DOHH2 (cell line): ENCODE results near the gene RBMS3.

Source experiments
- H3F3A ChIP-seq: fragments of 200-600 bp; sonication (generic), shearing (Covaris generic); 2 replicates; pipeline ENCODE4 v1.6.0; 2016; ENCODE audit warnings: antibody characterized with exemption, mild to moderate bottlenecking; ENCODE audit not compliant: control insufficient read depth, insufficient read depth
- H3K27ac ChIP-seq: fragments of 200-600 bp; sonication (generic); 2 replicates; pipeline ENCODE4 v1.5.1; 2014; ENCODE audit warnings: low read depth, mild to moderate bottlenecking, low read length, moderate library complexity
- H3K27me3 ChIP-seq: fragments of 200-600 bp; sonication (generic); 2 replicates; pipeline ENCODE4 v1.6.1; 2014; ENCODE audit warnings: mild to moderate bottlenecking, low read length, mixed read lengths; ENCODE audit not compliant: control insufficient read depth
- H3K36me3 ChIP-seq: fragments of 200-600 bp; sonication (generic); 2 replicates; pipeline ENCODE4 v1.6.1; 2014; ENCODE audit warnings: mild to moderate bottlenecking, low read length, moderate library complexity, mixed read lengths; ENCODE audit not compliant: control insufficient read depth
- H3K4me1 ChIP-seq: fragments of 200-600 bp; sonication (generic); 2 replicates; pipeline ENCODE4 v1.6.1; 2014; ENCODE audit warnings: mild to moderate bottlenecking, low read length, mixed read lengths; ENCODE audit not compliant: control insufficient read depth
- H3K4me2 ChIP-seq: fragments of 200-600 bp; sonication (generic); 2 replicates; pipeline ENCODE4 v1.6.0; 2014; ENCODE audit warnings: mild to moderate bottlenecking, low read length, moderate library complexity
- H3K4me3 ChIP-seq: fragments of 200-600 bp; sonication (generic); 2 replicates; pipeline ENCODE4 v1.5.1; 2014; ENCODE audit warnings: mild to moderate bottlenecking, low read length, mixed read lengths
- H3K79me2 ChIP-seq: fragments of 200-600 bp; sonication (generic); 2 replicates; pipeline ENCODE4 v1.6.1; 2014; ENCODE audit warnings: mild to moderate bottlenecking, low read length, mixed read lengths; ENCODE audit not compliant: control insufficient read depth
- H3K9me2 ChIP-seq: fragments of 200-600 bp; sonication (generic); replicated peaks from 2 replicates; pipeline ENCODE4 v1.6.1; 2014; ENCODE audit warnings: mild to moderate bottlenecking, low read length, mixed read lengths; ENCODE audit not compliant: control insufficient read depth
- H3K9me3 ChIP-seq: fragments of 200-600 bp; sonication (generic); 2 replicates; pipeline ENCODE4 v1.6.1; 2014; ENCODE audit warnings: antibody characterized with exemption, low read length, mixed read lengths; ENCODE audit not compliant: control insufficient read depth, insufficient read depth
- H4K20me1 ChIP-seq: fragments of 200-600 bp; sonication (generic); 2 replicates; pipeline ENCODE4 v1.6.0; 2014; ENCODE audit warnings: low read depth, mild to moderate bottlenecking, antibody characterized with exemption, low read length, moderate library complexity; ENCODE audit not compliant: control insufficient read depth, insufficient read depth
- EZH2phosphoT487 ChIP-seq: fragments of 200-600 bp; sonication (generic); IDR thresholded peaks from 2 replicates; pipeline ENCODE4 v1.6.1; 2017; ENCODE audit warnings: borderline replicate concordance, mild to moderate bottlenecking, antibody characterized with exemption, low read length, moderate library complexity, mixed read lengths
- TF ChIP-seq, protein P1 (sequence below): fragments of 200-600 bp; sonication (generic); IDR thresholded peaks from one replicate; pipeline ENCODE4 v1.5.1; 2014; ENCODE audit warnings: antibody characterized with exemption, mild to moderate bottlenecking, low read depth, low read length; ENCODE audit not compliant: poor library complexity, severe bottlenecking

The RBMS3 gene

DNA sequence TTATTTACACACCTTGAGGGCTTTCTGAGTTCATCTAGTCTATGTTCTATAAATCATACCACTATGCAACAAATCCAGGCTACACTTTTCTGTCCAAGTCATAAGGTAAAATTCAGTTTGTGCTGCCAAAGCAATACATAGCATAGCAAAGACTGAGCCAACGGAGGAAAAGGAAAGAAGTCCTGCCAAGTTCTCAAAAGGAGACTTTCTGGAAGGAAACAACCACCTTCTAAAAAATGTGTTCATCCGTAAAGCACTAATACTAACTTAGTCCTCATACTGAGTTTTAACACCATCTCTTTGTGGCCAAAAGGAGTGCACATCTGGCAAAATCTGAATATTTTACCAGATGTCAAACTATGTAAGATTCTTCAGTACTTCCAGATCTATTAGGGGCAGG lies 620.2 kb downstream of the RBMS3 start:
- Histone ChIP-seq H3K9me2 (no peaks in the 10 kb centered on the region), H3F3A (no peaks in the 10 kb centered on the region), H3K4me1 (no peaks in the 10 kb centered on the region), H4K20me1 (no peaks in the 10 kb centered on the region), H3K4me2 (no peak overlapping the region), H3K27me3 (no peaks in the 10 kb centered on the region), H3K9me3 (no peaks in the 10 kb centered on the region), H3K36me3 (no peaks in the 10 kb centered on the region), H3K4me3 (no peak overlapping the region), H3K79me2 (no peaks in the 10 kb centered on the region), H3K27ac (no peak overlapping the region)
- TF ChIP-seq EZH2phosphoT487, result no peak
- TF ChIP-seq, protein P1, sequence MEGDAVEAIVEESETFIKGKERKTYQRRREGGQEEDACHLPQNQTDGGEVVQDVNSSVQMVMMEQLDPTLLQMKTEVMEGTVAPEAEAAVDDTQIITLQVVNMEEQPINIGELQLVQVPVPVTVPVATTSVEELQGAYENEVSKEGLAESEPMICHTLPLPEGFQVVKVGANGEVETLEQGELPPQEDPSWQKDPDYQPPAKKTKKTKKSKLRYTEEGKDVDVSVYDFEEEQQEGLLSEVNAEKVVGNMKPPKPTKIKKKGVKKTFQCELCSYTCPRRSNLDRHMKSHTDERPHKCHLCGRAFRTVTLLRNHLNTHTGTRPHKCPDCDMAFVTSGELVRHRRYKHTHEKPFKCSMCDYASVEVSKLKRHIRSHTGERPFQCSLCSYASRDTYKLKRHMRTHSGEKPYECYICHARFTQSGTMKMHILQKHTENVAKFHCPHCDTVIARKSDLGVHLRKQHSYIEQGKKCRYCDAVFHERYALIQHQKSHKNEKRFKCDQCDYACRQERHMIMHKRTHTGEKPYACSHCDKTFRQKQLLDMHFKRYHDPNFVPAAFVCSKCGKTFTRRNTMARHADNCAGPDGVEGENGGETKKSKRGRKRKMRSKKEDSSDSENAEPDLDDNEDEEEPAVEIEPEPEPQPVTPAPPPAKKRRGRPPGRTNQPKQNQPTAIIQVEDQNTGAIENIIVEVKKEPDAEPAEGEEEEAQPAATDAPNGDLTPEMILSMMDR, result no peak

- H3K27me3 ChIP-seq, result no peaks in the 10 kb centered on the region
- H4K20me1 ChIP-seq, result no peaks in the 10 kb centered on the region
- no peaks in the 10 kb centered on the region for H3K9me2 ChIP-seq
- no peaks in the 10 kb centered on the region for H3K9me3 ChIP-seq
- H3K79me2 ChIP-seq, result no peaks in the 10 kb centered on the region
- H3K4me2 ChIP-seq, result no peak overlapping the region
- TF ChIP-seq EZH2phosphoT487, result no peak
- TF ChIP-seq, protein P1, result no peak
- no peaks in the 10 kb centered on the region for H3F3A ChIP-seq
- H3K4me1 ChIP-seq, result no peaks in the 10 kb centered on the region
- H3K27ac ChIP-seq, result no peak overlapping the region
- no peak overlapping the region for H3K4me3 ChIP-seq
- H3K36me3 ChIP-seq, result no peaks in the 10 kb centered on the region
Measured at GRCh38 chr3:29903600-29903999, 622.7 kb downstream of the RBMS3 start.

DNA sequence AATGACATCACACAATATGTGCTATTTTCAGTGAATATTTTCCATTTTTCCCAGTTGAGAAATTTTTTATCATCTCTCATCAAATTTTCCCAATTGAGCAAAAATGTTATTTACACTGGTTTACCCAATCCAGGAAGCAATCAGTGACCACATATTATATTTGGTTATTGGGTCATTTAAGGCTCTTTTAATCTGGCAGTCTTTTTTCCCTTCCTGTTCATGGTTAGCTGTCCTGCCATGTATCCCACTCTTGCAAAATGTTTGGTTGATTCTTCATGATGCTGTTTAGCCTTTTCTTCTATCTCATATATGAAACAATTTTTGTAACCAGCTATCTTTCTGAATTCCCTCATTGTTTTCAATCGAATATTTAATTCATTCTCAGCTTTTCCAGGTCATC lies 626.0 kb downstream of the RBMS3 start:
- Histone ChIP-seq H3K9me2 (no peaks in the 10 kb centered on the region), H3K27ac (no peak overlapping the region), H3K36me3 (no peaks in the 10 kb centered on the region), H3K79me2 (no peaks in the 10 kb centered on the region), H4K20me1 (no peaks in the 10 kb centered on the region), H3K4me3 (no peak overlapping the region), H3K27me3 (no peaks in the 10 kb centered on the region), H3K4me2 (no peak overlapping the region), H3K4me1 (no peaks in the 10 kb centered on the region), H3F3A (no peaks in the 10 kb centered on the region), H3K9me3 (no peaks in the 10 kb centered on the region)
- no peak for TF ChIP-seq EZH2phosphoT487
- TF ChIP-seq, protein P1, result no peak
